Tibial nerve (tissue), 4 donors: ENCODE data around the gene RAD9A.

Source experiments
- EP300 ChIP-seq, 2 donors: sonication (generic); formaldehyde crosslinking; IDR thresholded peaks; one replicate each; pipeline ENCODE4 v1.6.1; 2017; ENCODE audit warnings: antibody characterized with exemption in 2 of 2, mild to moderate bottlenecking in 1 of 2
- POLR2A ChIP-seq, 2 donors: fragments of 450-650 bp; IDR thresholded peaks; one replicate each; pipeline ENCODE4 v1.6.1; 2017; ENCODE audit warnings: antibody characterized with exemption in 2 of 2, mild to moderate bottlenecking in 2 of 2, moderate library complexity in 2 of 2
- TF ChIP-seq, protein P1 (sequence below), 5 experiments: fragments of 200-600 bp in 3 of 5; fragments of 450-650 bp in 2 of 5; sonication (generic) in 3 of 5; IDR thresholded peaks; one replicate each; pipeline ENCODE4 v1.5.1; 2016 to 2019; ENCODE audit warnings: antibody characterized with exemption in 5 of 5, mild to moderate bottlenecking in 3 of 5, moderate library complexity in 2 of 5

DNA sequence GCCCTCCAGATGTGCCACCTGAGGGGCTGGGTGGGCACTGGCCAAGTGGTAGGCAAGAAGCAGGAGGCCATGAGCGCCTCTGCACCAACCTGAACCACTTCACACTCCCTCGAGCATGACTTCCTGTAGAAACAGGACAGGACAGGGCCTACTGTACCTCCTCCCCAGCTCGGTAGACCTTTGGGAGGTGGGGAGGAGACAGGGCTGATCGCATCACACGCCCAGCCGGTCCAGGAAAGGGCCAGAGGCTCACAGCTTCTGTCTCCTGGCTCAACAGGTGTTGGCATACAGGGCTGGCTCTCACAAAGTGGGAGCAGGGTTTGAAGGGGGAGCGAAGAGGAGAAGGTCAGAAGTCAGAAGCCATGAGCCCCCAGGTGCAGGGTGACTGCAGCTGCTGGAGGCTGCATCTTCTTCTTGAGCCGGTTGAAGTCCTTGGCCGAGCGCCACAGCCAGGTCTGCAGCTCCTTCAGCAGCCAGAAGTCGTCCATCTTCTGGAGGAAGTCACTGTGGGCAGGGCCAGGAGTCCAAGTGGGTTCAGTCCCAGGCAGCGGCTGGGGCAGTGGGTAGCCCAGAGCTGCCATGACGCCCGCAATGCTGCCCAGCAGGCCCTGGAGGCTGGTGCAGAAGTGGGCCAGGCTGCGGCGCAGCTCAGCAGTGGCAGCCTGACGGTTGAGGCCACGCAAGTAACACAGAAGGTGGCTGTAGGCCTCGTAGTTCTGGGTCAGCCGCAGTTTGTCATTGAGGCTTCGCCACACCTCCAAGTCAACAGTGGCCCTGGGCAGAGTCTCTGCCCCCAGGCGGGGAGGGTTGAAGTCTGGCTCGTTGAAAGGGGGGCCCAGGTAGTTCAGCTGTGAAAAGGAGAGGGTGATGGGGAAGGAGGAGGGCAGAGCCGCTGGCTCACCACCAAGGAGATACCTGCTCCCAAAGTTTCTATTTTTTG, 26.7 kb upstream of the RAD9A start:
- TF ChIP-seq, protein P1, sequence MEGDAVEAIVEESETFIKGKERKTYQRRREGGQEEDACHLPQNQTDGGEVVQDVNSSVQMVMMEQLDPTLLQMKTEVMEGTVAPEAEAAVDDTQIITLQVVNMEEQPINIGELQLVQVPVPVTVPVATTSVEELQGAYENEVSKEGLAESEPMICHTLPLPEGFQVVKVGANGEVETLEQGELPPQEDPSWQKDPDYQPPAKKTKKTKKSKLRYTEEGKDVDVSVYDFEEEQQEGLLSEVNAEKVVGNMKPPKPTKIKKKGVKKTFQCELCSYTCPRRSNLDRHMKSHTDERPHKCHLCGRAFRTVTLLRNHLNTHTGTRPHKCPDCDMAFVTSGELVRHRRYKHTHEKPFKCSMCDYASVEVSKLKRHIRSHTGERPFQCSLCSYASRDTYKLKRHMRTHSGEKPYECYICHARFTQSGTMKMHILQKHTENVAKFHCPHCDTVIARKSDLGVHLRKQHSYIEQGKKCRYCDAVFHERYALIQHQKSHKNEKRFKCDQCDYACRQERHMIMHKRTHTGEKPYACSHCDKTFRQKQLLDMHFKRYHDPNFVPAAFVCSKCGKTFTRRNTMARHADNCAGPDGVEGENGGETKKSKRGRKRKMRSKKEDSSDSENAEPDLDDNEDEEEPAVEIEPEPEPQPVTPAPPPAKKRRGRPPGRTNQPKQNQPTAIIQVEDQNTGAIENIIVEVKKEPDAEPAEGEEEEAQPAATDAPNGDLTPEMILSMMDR (IDR thresholded peaks at IDR 0.05), result no peak
- no peak for TF ChIP-seq EP300 (IDR thresholded peaks at IDR 0.05)
- TF ChIP-seq POLR2A (IDR thresholded peaks at IDR 0.05), result no peak
